Stimulated activated naive B cell treated with anti-CD40 and anti-IgM and Interleukin-4, amounts not matched to agents 10 μg/mL and 1 μg/mL and 100 μg/mL, for 72 hours (primary cell): ENCODE results near the gene TTBK1.

Source experiments
- ATAC-seq, 2 donors: fragments of 150-1000 bp; cut with Tn5 transposase; replicated peaks; 2 replicates each; pipeline ENCODE4 v1.10.0; 2021; ENCODE audit warnings: moderate library complexity in 1 of 2
- DNase-seq: peaks from one replicate; pipeline ENCODE4 v3.0.0; 2021
- H3K27ac Mint-ChIP-seq: one replicate; pipeline ENCODE4 v1.8.0; 2022; ENCODE audit warnings: mild to moderate bottlenecking, mixed read lengths
- H3K27me3 Mint-ChIP-seq, 2 donors: one replicate each; pipeline ENCODE4 v1.8.0; 2022; ENCODE audit warnings: mixed read lengths in 2 of 2
- H3K36me3 Mint-ChIP-seq, 2 donors: one replicate each; pipeline ENCODE4 v1.8.0; 2022; ENCODE audit warnings: mixed read lengths in 2 of 2, mild to moderate bottlenecking in 1 of 2
- H3K4me1 Mint-ChIP-seq, 2 donors: one replicate each; pipeline ENCODE4 v1.8.0; 2022; ENCODE audit warnings: mixed read lengths in 2 of 2, mild to moderate bottlenecking in 1 of 2
- H3K4me3 Mint-ChIP-seq, 2 donors: one replicate each; pipeline ENCODE4 v1.8.0; 2022; ENCODE audit warnings: mild to moderate bottlenecking in 2 of 2, mixed read lengths in 2 of 2, moderate library complexity in 1 of 2
- H3K9me3 Mint-ChIP-seq, 2 donors: one replicate each; pipeline ENCODE4 v1.8.0; 2022; ENCODE audit warnings: mixed read lengths in 2 of 2, mild to moderate bottlenecking in 1 of 2

Gene TTBK1

GRCh38 chr6:43287717-43288679 is 44.7 kb downstream of the TTBK1 start:
- Mint-ChIP-seq H3K27me3 (peaks cover 32 to 40% of the 10 kb centered on the region in 2 donors), H3K27ac (no peak overlapping the region), H3K4me1 (peaks cover 8 to 12% of the 10 kb centered on the region in 2 donors), H3K9me3 (no peaks in the 10 kb centered on the region), H3K36me3 (no peaks in the 10 kb centered on the region), H3K4me3 (no peak overlapping the region)
- ATAC-seq (peak; percentile 38 to 46), DNase-seq (no peak)

GRCh38 chr6:43290339-43290904 is 47.1 kb downstream of the TTBK1 start:
- Mint-ChIP-seq H3K36me3 (no peaks in the 10 kb centered on the region), H3K4me1 (peaks cover 8 to 12% of the 10 kb centered on the region in 2 donors), H3K27ac (no peak overlapping the region), H3K9me3 (no peaks in the 10 kb centered on the region), H3K27me3 (peaks cover 26 to 29% of the 10 kb centered on the region in 2 donors), H3K4me3 (no peak overlapping the region)
- ATAC-seq = no peak
- DNase-seq = no peak

- DNase-seq = no peak
These were observed 47.6 kb downstream of the TTBK1 start for GRCh38 chr6:43290905-43291355.

GRCh38 chr6:43291708-43292107 is 48.4 kb downstream of the TTBK1 start:
- peaks cover 5 to 12% of the 10 kb centered on the region in 2 donors for H3K4me1 Mint-ChIP-seq
- H3K4me3 Mint-ChIP-seq = no peak overlapping the region
- peaks cover 21% of the 10 kb centered on the region in 2 donors for H3K27me3 Mint-ChIP-seq
- DNase-seq = no peak
- no peak for ATAC-seq
- H3K9me3 Mint-ChIP-seq = no peaks in the 10 kb centered on the region
- no peaks in the 10 kb centered on the region for H3K36me3 Mint-ChIP-seq
- H3K27ac Mint-ChIP-seq = no peak overlapping the region

More at GRCh38 chr6:43290905-43291355, 47.6 kb downstream of the TTBK1 start:
- Mint-ChIP-seq H3K27me3 (peaks cover 21 to 23% of the 10 kb centered on the region in 2 donors), H3K9me3 (no peaks in the 10 kb centered on the region), H3K4me3 (no peak overlapping the region), H3K27ac (no peak overlapping the region), H3K4me1 (peaks cover 5 to 12% of the 10 kb centered on the region in 2 donors), H3K36me3 (no peaks in the 10 kb centered on the region)
- ATAC-seq = no peak

- H3K36me3 Mint-ChIP-seq = no peaks in the 10 kb centered on the region
- H3K4me3 Mint-ChIP-seq = no peak overlapping the region
- peaks cover 2 to 7% of the 10 kb centered on the region in 2 donors for H3K4me1 Mint-ChIP-seq
- peaks cover 16 to 20% of the 10 kb centered on the region in 2 donors for H3K27me3 Mint-ChIP-seq
- no peaks in the 10 kb centered on the region for H3K9me3 Mint-ChIP-seq
- DNase-seq (no peak), ATAC-seq (no peak)
- no peak overlapping the region for H3K27ac Mint-ChIP-seq
These were observed 49.1 kb downstream of the TTBK1 start for GRCh38 chr6:43292341-43292740.

- no peak for ATAC-seq
- Mint-ChIP-seq H3K9me3 (no peaks in the 10 kb centered on the region), H3K27me3 (peaks cover 13 to 15% of the 10 kb centered on the region in 2 donors), H3K4me1 (peaks cover 0 to 2% of the 10 kb centered on the region in 2 donors), H3K4me3 (no peak overlapping the region), H3K36me3 (no peaks in the 10 kb centered on the region), H3K27ac (no peak overlapping the region)
- DNase-seq = no peak
These were observed 49.6 kb downstream of the TTBK1 start for GRCh38 chr6:43292763-43293318.

GRCh38 chr6:43293698-43294097 is 50.4 kb downstream of the TTBK1 start:
- H3K27ac Mint-ChIP-seq = no peak overlapping the region
- no peak for ATAC-seq
- peaks cover 8 to 11% of the 10 kb centered on the region in 2 donors for H3K27me3 Mint-ChIP-seq
- H3K36me3 Mint-ChIP-seq = no peaks in the 10 kb centered on the region
- DNase-seq = no peak
- H3K4me3 Mint-ChIP-seq = no peak overlapping the region
- H3K9me3 Mint-ChIP-seq = no peaks in the 10 kb centered on the region
- H3K4me1 Mint-ChIP-seq = no peaks in the 10 kb centered on the region

GRCh38 chr6:43294536-43294935 is 51.3 kb downstream of the TTBK1 start:
- Mint-ChIP-seq H3K27me3 (peaks cover 8 to 11% of the 10 kb centered on the region in 2 donors), H3K36me3 (no peaks in the 10 kb centered on the region), H3K4me1 (no peaks in the 10 kb centered on the region), H3K9me3 (no peaks in the 10 kb centered on the region), H3K4me3 (no peak overlapping the region), H3K27ac (no peak overlapping the region)
- DNase-seq (no peak), ATAC-seq (no peak)

- Mint-ChIP-seq H3K9me3 (no peaks in the 10 kb centered on the region), H3K36me3 (no peaks in the 10 kb centered on the region), H3K4me1 (peaks cover 4 to 7% of the 10 kb centered on the region in 2 donors), H3K4me3 (no peak overlapping the region), H3K27ac (no peak overlapping the region), H3K27me3 (peaks cover 11 to 14% of the 10 kb centered on the region in 2 donors)
- DNase-seq (no peak), ATAC-seq (no peak)
These were observed 52.2 kb downstream of the TTBK1 start for GRCh38 chr6:43295456-43295855.

- ATAC-seq (no peak), DNase-seq (no peak)
- Mint-ChIP-seq H3K27me3 (peaks cover 11 to 14% of the 10 kb centered on the region in 2 donors), H3K4me3 (no peak overlapping the region), H3K9me3 (no peaks in the 10 kb centered on the region), H3K36me3 (no peaks in the 10 kb centered on the region), H3K27ac (no peak overlapping the region), H3K4me1 (peaks cover 4 to 7% of the 10 kb centered on the region in 2 donors)
These were observed 53.7 kb downstream of the TTBK1 start for GRCh38 chr6:43296780-43297497.

GRCh38 chr6:43297644-43298564 is 54.6 kb downstream of the TTBK1 start, which contains the start of gene SLC22A7:
Gene SLC22A7 (plus strand): TSS chr6:43298260. CDS start chr6:43298359, 99 bp downstream.
- H3K9me3 Mint-ChIP-seq = no peaks in the 10 kb centered on the region
- DNase-seq = no peak
- peaks cover 4 to 7% of the 10 kb centered on the region in 2 donors for H3K4me1 Mint-ChIP-seq
- H3K4me3 Mint-ChIP-seq = no peak within 1 kb of the TSS
- no peak within 1 kb of the TSS for H3K27ac Mint-ChIP-seq
- H3K36me3 Mint-ChIP-seq = no peaks in the 10 kb centered on the region
- peaks cover 10 to 11% of the 10 kb centered on the region in 2 donors for H3K27me3 Mint-ChIP-seq
- ATAC-seq = no peak

- H3K27me3 Mint-ChIP-seq = peaks cover 10 to 11% of the 10 kb centered on the region in 2 donors
- H3K27ac Mint-ChIP-seq = no peak overlapping the region
- H3K9me3 Mint-ChIP-seq = no peaks in the 10 kb centered on the region
- no peak overlapping the region for H3K4me3 Mint-ChIP-seq
- no peak for DNase-seq
- ATAC-seq = no peak
- H3K4me1 Mint-ChIP-seq = peaks cover 4 to 7% of the 10 kb centered on the region in 2 donors
- H3K36me3 Mint-ChIP-seq = no peaks in the 10 kb centered on the region
These were observed 55.5 kb downstream of the TTBK1 start for GRCh38 chr6:43298565-43299337.
